ENCODE data around the gene MTTP.

Gene MTTP

GRCh38 chr4:99593781-99594641 is 19.4 kb downstream of the MTTP start:
- FAIRE-seq: no peak

DNA sequence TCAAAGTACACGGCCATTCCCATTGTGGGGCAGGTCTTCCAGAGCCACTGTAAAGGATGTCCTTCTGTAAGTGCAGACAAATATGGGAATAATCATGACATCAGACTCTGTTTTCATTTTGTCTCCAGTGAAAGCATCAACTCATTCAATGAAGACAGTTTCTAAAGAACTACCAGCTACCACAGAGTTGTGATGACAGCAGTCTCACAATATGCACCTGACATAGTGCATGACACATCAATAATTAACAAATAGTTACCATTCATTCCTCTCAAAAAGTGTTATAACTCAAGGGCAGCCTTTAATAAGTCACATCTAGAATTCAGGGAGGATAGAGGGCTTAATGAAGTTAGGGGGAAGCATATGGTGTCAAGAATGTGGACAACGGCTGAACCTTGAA is 20.2 kb downstream of the MTTP start:
- no peak for FAIRE-seq

DNA sequence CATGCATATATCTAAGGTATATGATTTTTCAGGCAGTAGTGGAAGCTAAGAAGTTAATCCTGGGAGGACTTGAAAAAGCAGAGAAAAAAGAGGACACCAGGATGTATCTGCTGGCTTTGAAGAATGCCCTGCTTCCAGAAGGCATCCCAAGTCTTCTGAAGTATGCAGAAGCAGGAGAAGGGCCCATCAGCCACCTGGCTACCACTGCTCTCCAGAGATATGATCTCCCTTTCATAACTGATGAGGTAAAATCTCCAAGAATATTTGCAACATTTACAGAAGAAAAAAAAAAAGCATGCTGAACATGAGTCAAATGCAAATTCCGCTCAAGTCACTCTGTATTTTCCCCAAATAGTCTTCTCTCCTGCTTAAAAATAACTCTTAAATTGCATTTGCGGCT is 32.1 kb downstream of the MTTP start:
- FAIRE-seq: no peak

GRCh38 chr4:99608417-99608816 is 33.8 kb downstream of the MTTP start:
- no peak for FAIRE-seq

DNA sequence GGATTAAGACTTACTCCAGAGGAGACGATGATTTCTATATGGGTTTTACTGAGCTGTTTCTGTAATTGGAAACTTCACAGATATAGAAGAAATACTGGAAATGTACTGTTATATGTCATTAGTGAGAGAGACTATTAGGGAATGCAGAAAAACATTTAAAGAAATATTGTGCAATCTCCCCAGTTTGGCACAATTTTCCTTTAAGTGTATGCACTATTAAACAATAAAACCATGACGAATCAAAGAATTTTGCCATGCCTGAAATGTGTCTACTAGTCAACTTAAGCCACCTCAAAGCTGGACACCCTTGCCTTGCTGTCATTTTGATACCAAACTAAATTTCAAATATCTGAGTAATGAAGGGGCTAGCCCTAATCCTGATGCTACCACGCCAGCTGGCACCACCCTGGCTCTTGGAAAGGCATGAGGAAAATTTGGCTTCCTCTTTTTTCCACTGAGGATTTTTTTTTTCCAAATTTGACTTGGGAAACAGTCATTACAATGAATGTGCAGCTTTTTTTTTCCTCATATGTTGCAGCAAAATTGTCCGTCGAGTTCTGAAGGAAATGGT is 36.1 kb downstream of the MTTP start:
- FAIRE-seq: no peak

DNA sequence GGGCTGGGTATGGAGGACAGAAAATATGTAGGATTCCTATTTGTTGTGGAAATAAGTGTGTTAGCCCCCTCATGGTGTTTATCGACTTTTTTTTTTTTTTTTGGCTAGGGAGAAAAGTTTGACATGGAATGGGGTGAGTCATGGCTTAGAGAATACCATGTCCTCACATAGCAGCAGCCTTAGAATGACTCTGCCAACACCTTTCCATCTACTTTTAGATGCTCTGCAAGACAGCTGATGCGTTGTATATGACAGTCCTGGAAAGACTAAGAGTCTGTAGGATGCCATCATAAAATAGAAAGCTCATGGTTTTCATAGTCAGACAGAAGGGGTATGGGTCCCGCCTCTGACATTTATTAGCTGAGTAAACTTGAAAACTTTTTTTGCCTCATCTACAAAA is 37.7 kb downstream of the MTTP start:
- no peak for FAIRE-seq

DNA sequence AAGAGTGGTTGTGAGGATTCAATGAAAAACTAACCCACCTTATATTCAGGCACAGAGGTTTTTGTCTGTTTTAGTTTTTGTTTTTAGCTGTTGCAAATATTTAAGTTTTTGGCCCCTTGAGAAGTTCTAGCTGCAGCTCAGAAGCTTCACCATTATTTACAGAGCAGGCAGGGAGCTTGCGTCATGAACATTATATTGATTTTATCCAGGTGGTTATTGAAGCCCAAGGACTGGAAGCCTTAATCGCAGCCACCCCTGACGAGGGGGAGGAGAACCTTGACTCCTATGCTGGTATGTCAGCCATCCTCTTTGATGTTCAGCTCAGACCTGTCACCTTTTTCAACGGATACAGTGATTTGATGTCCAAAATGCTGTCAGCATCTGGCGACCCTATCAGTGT is 38.1 kb downstream of the MTTP start:
- FAIRE-seq: no peak

GRCh38 chr4:99614491-99614890 is 39.9 kb downstream of the MTTP start:
- FAIRE-seq: no peak

- FAIRE-seq: no peak
Measured at GRCh38 chr4:99615170-99615820, 40.7 kb downstream of the MTTP start.

GRCh38 chr4:99617374-99617773 is 42.8 kb downstream of the MTTP start:
- no peak for FAIRE-seq

DNA sequence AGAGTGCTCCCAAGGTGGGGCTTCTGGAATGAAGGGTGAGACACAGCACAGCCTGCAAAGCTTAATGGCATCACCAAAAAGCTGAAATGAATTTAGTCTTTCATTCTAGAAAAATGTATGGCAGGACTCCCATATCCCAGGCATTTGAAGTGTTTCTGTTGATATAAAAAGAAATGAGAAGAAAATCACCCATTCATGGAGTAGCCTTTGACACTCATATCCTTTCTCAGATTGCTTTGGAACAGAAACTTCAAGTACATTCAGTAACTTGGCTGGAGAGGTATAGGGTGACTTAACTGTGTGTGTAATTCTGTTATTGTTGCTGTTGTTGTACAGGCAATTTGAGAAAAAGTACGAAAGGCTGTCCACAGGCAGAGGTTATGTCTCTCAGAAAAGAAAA is 47.7 kb downstream of the MTTP start:
- FAIRE-seq: no peak

GRCh38 chr4:99624141-99624719 is 49.6 kb downstream of the MTTP start:
- FAIRE-seq: no peak

- FAIRE-seq: no peak
Measured at GRCh38 chr4:99625369-99625768, 50.7 kb downstream of the MTTP start.

DNA sequence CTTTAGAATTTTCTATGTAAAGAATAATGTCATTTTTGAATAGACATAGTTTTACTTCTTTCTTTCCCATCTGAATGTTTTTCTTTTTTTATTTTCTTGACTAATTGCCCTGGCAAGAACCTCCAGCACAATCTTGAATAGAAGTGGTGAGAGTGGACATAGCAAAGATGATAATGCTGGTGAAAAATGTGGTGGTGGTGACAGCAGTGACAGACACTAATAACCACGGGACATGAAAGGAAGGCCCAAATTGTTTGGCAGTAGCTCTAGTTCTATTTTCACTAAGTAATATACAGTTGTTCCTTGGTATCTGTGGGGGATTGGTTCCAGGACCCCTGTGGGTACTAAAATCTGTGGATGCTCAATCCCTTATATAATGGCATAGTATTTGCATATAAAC is 53.4 kb downstream of the MTTP start:
- FAIRE-seq: no peak

GRCh38 chr4:99629962-99630554 is 55.4 kb downstream of the MTTP start:
- no peak for FAIRE-seq

- no peak for FAIRE-seq
Measured at GRCh38 chr4:99630857-99631360, 56.3 kb downstream of the MTTP start.

GRCh38 chr4:99633772-99634171 is 59.1 kb downstream of the MTTP start:
- no peak for FAIRE-seq

DNA sequence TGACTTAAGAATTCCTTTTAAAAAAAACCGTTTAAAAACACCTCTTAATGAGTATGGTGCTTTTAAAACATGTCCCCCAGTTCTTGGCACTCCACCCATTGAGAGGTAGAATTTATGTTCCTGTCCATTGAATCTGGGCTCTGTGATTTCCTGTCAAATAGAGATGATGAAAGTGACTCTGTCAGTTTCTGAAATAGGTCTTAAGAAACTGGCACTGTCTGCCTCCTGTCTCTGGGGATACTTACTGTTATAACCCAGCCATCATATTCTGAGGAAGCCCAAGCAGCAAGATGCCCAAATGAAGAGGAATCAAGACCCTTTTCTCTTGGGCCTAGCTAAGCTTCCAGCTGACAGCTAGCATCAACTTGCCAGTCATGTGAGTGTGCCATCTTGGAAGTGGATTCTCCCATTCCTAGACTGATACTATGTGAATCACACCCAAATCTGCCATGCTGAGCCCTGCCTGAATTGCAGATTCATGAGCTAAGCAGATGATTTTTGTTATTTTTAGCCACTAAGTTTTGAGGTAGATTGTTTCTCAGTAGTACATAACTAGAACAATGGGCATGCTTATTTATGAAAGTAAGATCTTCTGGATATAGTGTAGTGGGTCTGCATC is 60.2 kb downstream of the MTTP start:
- no peak for FAIRE-seq

DNA sequence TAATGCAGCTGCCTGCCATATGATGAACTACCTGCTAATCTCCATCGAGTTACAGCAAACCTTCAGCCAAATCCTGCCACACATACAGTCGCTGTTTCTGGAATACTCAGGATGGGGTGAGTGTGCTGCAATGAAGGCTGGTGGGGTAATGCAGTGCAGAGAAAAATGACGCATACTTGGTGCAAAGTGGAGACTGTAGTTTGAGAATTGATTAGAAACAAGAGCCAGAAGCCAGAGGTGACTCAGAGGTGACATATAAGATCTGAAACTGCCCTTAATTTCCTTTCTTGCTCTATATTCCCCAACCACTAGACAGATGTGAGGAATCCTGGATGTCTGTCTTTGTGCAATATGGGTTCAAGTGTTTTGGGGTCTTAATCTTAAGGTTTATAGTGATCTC is 61.0 kb downstream of the MTTP start:
- FAIRE-seq: no peak

- FAIRE-seq: peak; percentile 65
Measured at GRCh38 chr4:99636422-99636821, 61.8 kb downstream of the MTTP start.

DNA sequence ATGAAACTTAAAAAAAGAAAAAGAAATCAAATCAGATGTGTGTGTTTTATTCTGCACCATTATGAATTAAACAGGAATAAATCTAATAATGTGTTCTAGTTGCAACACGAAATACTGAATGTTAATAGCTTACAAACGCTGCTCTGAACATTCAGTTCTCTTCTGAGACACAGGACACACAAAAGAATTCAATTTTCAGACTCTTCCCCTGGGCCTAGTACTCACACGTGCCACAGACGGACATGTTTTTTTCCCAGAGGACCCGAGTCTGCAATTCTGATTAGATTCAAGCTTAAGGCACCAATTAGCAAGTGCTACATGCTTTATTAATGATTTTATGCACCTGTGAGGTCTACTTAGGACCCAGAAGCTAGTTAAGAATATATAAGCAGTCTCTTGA is 62.5 kb downstream of the MTTP start:
- no peak for FAIRE-seq

DNA sequence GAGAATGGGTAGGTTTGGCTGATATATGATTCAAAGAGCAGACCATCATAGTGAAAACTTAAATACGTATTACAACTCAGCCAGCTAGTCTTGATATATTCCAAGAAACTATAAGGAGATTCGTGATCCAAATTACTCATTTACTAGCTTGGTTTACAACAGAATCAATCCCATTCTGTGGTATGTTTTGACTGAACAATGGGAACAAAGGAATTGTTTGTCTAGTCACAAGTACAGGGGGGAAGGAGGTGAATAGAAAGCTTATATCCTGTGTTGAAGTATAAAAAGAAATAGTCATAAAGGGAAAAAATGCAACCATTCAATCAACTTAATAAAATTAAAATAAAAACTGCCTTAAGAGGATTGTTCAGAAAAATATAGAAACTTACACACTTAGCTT is 66.1 kb downstream of the MTTP start:
- FAIRE-seq: no peak
